H1 (cell line): ENCODE results near the gene TP63. TPM values are rescaled to one million over a fixed set of nuclear protein-coding genes. Genes with fewer than 3 reads are reported as not detected.

Experiments used
- CTCF ChIA-PET: fragments of 300-600 bp; sonication (Branson Sonifier 250); formaldehyde crosslinking; loops from one replicate; lab custom pipeline; 2021; ENCODE audit not compliant: partially characterized antibody; lab: Charles Lee
- POLR2A ChIA-PET: fragments of 300-600 bp; sonication (Branson Sonifier 250); formaldehyde crosslinking; loops from one replicate; lab custom pipeline; 2021; ENCODE audit warnings: inconsistent platforms; ENCODE audit not compliant: partially characterized antibody; lab: Charles Lee
- DNase-seq, 2 experiments: peaks; one replicate each; pipeline versions ENCODE4 v3.0.0 to v3.0.0-alpha.2; 2010 to 2022; ENCODE audit warnings: low spot score in 2 of 2, low read depth in 1 of 2, mixed read lengths in 1 of 2
- FAIRE-seq: peaks from 2 replicates; lab custom pipeline; 2011; peaks lifted over from hg19 to GRCh38; lab: Jason Lieb, UNC
- H2AFZ ChIP-seq: 2 replicates; pipeline ENCODE4 v1.8.1; 2012; ENCODE audit warnings: low read length, inconsistent platforms
- H2AK5ac ChIP-seq: 2 replicates; pipeline ENCODE4 v1.6.1; 2013; ENCODE audit warnings: low read depth, low read length
- H2BK120ac ChIP-seq: replicated peaks from 2 replicates; pipeline ENCODE3; 2013; ENCODE audit warnings: low read depth, low read length, inconsistent platforms
- H2BK12ac ChIP-seq: 2 replicates; pipeline ENCODE4 v1.6.1; 2013; ENCODE audit warnings: low read depth, low read length
- H2BK15ac ChIP-seq: 2 replicates; pipeline ENCODE4 v1.6.1; 2013; ENCODE audit warnings: low read length
- H2BK20ac ChIP-seq: 2 replicates; pipeline ENCODE4 v1.6.1; 2013; ENCODE audit warnings: low read length
- H2BK5ac ChIP-seq: 2 replicates; pipeline ENCODE4 v1.6.1; 2013; ENCODE audit warnings: low read depth, low read length
- H3K14ac ChIP-seq: 2 replicates; pipeline ENCODE4 v1.6.1; 2013; ENCODE audit warnings: inconsistent platforms; ENCODE audit not compliant: insufficient read length
- H3K18ac ChIP-seq: 2 replicates; pipeline ENCODE4 v1.6.1; 2013; ENCODE audit warnings: low read length; ENCODE audit errors: extremely low read depth
- H3K23ac ChIP-seq: 2 replicates; pipeline ENCODE4 v1.6.1; 2013; ENCODE audit warnings: inconsistent platforms; ENCODE audit not compliant: insufficient read length
- H3K23me2 ChIP-seq: 2 replicates; pipeline ENCODE4 v1.6.1; 2013; ENCODE audit warnings: low read depth, low read length
- H3K27ac ChIP-seq: 2 replicates; pipeline ENCODE4 v1.6.1; 2011; ENCODE audit warnings: low read depth, low read length, inconsistent platforms
- H3K27me3 ChIP-seq, 4 experiments: replicated peaks in 1 of 4; 1 replicate in 1 of 4; 2 replicates in 3 of 4; pipeline versions ENCODE4 v1.6.1 to v1.8.1; 2011 to 2013; ENCODE audit warnings: low read length in 3 of 4, mild to moderate bottlenecking in 3 of 4, inconsistent platforms in 2 of 4, mixed read lengths in 2 of 4, moderate library complexity in 1 of 4; ENCODE audit not compliant: control insufficient read depth in 3 of 4, insufficient read depth in 3 of 4; ENCODE audit errors: extremely low read depth in 1 of 4
- H3K36me3 ChIP-seq, 4 experiments: 2 replicates each; pipeline versions ENCODE4 v1.6.1 to v1.8.1; 2011 to 2013; ENCODE audit warnings: mild to moderate bottlenecking in 4 of 4, low read length in 3 of 4, moderate library complexity in 2 of 4, control low read depth in 1 of 4, inconsistent platforms in 1 of 4; ENCODE audit not compliant: insufficient read depth in 4 of 4, control insufficient read depth in 2 of 4
- H3K4ac ChIP-seq: replicated peaks from 2 replicates; pipeline ENCODE3; 2013; ENCODE audit warnings: low read length, low read depth, mixed read lengths, inconsistent platforms; ENCODE audit not compliant: insufficient read length
- H3K4me1 ChIP-seq, 4 experiments: replicated peaks in 1 of 4; 1 replicate in 1 of 4; 2 replicates in 3 of 4; pipeline versions ENCODE4 v1.6.1 to v1.8.1; 2011 to 2013; ENCODE audit warnings: low read length in 3 of 4, inconsistent platforms in 2 of 4, mixed read lengths in 1 of 4; ENCODE audit not compliant: insufficient read depth in 4 of 4, control insufficient read depth in 3 of 4
- H3K4me2 ChIP-seq, 2 experiments: 2 replicates each; pipeline versions ENCODE4 v1.6.1 to v1.8.1; 2011 to 2013; ENCODE audit warnings: low read depth in 2 of 2, low read length in 2 of 2, control low read depth in 1 of 2, inconsistent platforms in 1 of 2, mild to moderate bottlenecking in 1 of 2; ENCODE audit not compliant: insufficient read depth in 1 of 2
- H3K4me3 ChIP-seq, 4 experiments: fragments of 200-600, 300-600 bp in 1 of 4; sonication (generic), shearing (Covaris generic), sonication (Bioruptor Twin) in 1 of 4; 2 replicates each; pipeline versions ENCODE4 v1.5.1 to v1.8.1; 2011 to 2016; ENCODE audit warnings: low read length in 4 of 4, low read depth in 3 of 4, control low read depth in 2 of 4, inconsistent platforms in 2 of 4, mild to moderate bottlenecking in 2 of 4, mixed read lengths in 1 of 4, moderate library complexity in 1 of 4; ENCODE audit not compliant: insufficient read depth in 2 of 4; ENCODE audit errors: extremely low read depth in 1 of 4
- H3K56ac ChIP-seq: replicated peaks from 2 replicates; pipeline ENCODE3; 2013; ENCODE audit warnings: low read depth, mild to moderate bottlenecking, mixed read lengths, low read length, inconsistent platforms; ENCODE audit not compliant: insufficient read length
- H3K79me1 ChIP-seq: 2 replicates; pipeline ENCODE4 v1.6.1; 2013; ENCODE audit warnings: low read depth, low read length, control low read depth
- H3K79me2 ChIP-seq, 2 experiments: 2 replicates each; pipeline versions ENCODE4 v1.6.1 to v1.8.1; 2012 to 2013; ENCODE audit warnings: low read length in 2 of 2, mild to moderate bottlenecking in 2 of 2, inconsistent platforms in 1 of 2; ENCODE audit not compliant: insufficient read depth in 2 of 2, control insufficient read depth in 1 of 2
- H3K9ac ChIP-seq, 4 experiments: replicated peaks in 1 of 4; 1 replicate in 1 of 4; 2 replicates in 3 of 4; pipeline versions ENCODE4 v1.6.1 to v1.8.1; 2011 to 2013; ENCODE audit warnings: low read depth in 3 of 4, low read length in 3 of 4, control low read depth in 2 of 4, mild to moderate bottlenecking in 2 of 4, moderate library complexity in 2 of 4, inconsistent platforms in 1 of 4; ENCODE audit errors: extremely low read depth in 1 of 4
- H3K9me3 ChIP-seq, 2 experiments: 2 replicates each; pipeline versions ENCODE4 v1.6.1 to v1.8.1; 2012 to 2013; ENCODE audit warnings: mild to moderate bottlenecking in 2 of 2, moderate library complexity in 2 of 2, control low read depth in 1 of 2, inconsistent platforms in 1 of 2, low read depth in 1 of 2, low read length in 1 of 2, mixed read lengths in 1 of 2; ENCODE audit not compliant: insufficient read depth in 2 of 2
- H4K20me1 ChIP-seq, 2 experiments: replicated peaks in 1 of 2; 2 replicates each; pipeline versions ENCODE3 to v1.8.1; 2011 to 2013; ENCODE audit warnings: inconsistent platforms in 2 of 2, low read length in 2 of 2, mild to moderate bottlenecking in 1 of 2; ENCODE audit not compliant: insufficient read depth in 2 of 2, control insufficient read depth in 1 of 2
- H4K5ac ChIP-seq: 2 replicates; pipeline ENCODE4 v1.6.1; 2013; ENCODE audit warnings: low read length, low read depth, mixed read lengths, inconsistent platforms; ENCODE audit not compliant: insufficient read length
- H4K8ac ChIP-seq: 2 replicates; pipeline ENCODE4 v1.8.0; 2013; ENCODE audit warnings: mild to moderate bottlenecking, moderate library complexity, low read length, inconsistent platforms; ENCODE audit not compliant: insufficient read depth; ENCODE audit errors: extremely low read depth
- H4K91ac ChIP-seq: replicated peaks from 2 replicates; pipeline ENCODE3; 2013; ENCODE audit warnings: low read length, mixed read lengths, inconsistent platforms; ENCODE audit not compliant: insufficient read length
- CBX5 ChIP-seq: fragments of 300-800, 300-1000 bp; sonication (generic); IDR thresholded peaks from 2 replicates; pipeline ENCODE4 v1.7.1; 2016; ENCODE audit warnings: antibody characterized with exemption, low read length, low read depth
- CBX8 ChIP-seq: fragments of 300-800, 300-1000 bp; sonication (generic); IDR thresholded peaks from 2 replicates; pipeline ENCODE4 v1.7.1; 2016; ENCODE audit warnings: low read depth, low read length, borderline replicate concordance
- CHD1 ChIP-seq: IDR thresholded peaks from 2 replicates; pipeline ENCODE4 v1.6.1; 2012; ENCODE audit warnings: low read depth, low read length, improper control_type of control experiment
- EGR1 ChIP-seq: IDR thresholded peaks from 2 replicates; pipeline ENCODE4 v1.6.1; 2011; ENCODE audit warnings: low read depth, low read length, borderline replicate concordance
- HDAC6 ChIP-seq: IDR thresholded peaks from one replicate; pipeline ENCODE4 v1.7.1; 2012; ENCODE audit warnings: low read depth, mild to moderate bottlenecking, inconsistent platforms, low read length, moderate library complexity
- MAFK ChIP-seq: IDR thresholded peaks from 2 replicates; pipeline ENCODE4 v1.6.1; 2012; ENCODE audit warnings: low read depth, mild to moderate bottlenecking, improper control_type of control experiment, low read length
- NRF1 ChIP-seq: IDR thresholded peaks from 2 replicates; pipeline ENCODE4 v1.6.1; 2011; ENCODE audit warnings: mild to moderate bottlenecking, low read depth, low read length, improper control_type of control experiment
- SAP30 ChIP-seq: fragments of 300-600 bp; sonication (generic); IDR thresholded peaks from 2 replicates; pipeline ENCODE4 v1.7.1; 2012; ENCODE audit warnings: low read length, moderate library complexity, mild to moderate bottlenecking, inconsistent platforms; ENCODE audit not compliant: insufficient read depth, insufficient replicate concordance
- SIN3A ChIP-seq, 2 experiments: IDR thresholded peaks in 1 of 2; conservative IDR thresholded peaks in 1 of 2; 2 replicates each; pipeline ENCODE4 v1.6.1; 2011 to 2012; ENCODE audit warnings: low read length in 2 of 2, improper control_type of control experiment in 1 of 2, low read depth in 1 of 2, mild to moderate bottlenecking in 1 of 2
- SP4 ChIP-seq: IDR thresholded peaks from 2 replicates; pipeline ENCODE4 v1.6.1; 2012; ENCODE audit warnings: low read length, inconsistent platforms
- YY1 ChIP-seq: IDR thresholded peaks from 2 replicates; pipeline ENCODE4 v1.6.1; 2011; ENCODE audit warnings: low read depth, mild to moderate bottlenecking, low read length
- WGBS, 2 experiments: shearing (Covaris generic) in 1 of 2; methylation state at CpG; one replicate each; pipeline versions ENCODE4 v1.1.6 to v1.1.7; 2013 to 2015; ENCODE audit warnings: low lambda C conversion rate in 2 of 2, mixed read lengths in 2 of 2, inconsistent platforms in 1 of 2, low coverage in 1 of 2, missing lambda C conversion rate in 1 of 2; ENCODE audit not compliant: insufficient replicate concordance in 2 of 2, insufficient coverage in 1 of 2, insufficient read length in 1 of 2; ENCODE audit errors: extremely low coverage in 1 of 2, missing lambda C conversion rate in 1 of 2; 5-methylcytosine and 5-hydroxymethylcytosine counted together
- polyA plus RNA-seq, 7 experiments: library from polyadenylated mRNA; depleted of rRNA in 3 of 7; stranded (reverse) in 5 of 7; unstranded in 2 of 7; fragments of >200 nt in 5 of 7; fragments of 200-250 nt in 2 of 7; gene quantifications; 1 replicate in 5 of 7; 2 replicates in 1 of 7; 4 replicates in 1 of 7; pipeline versions ENCODE4 v1.2.1 to v1.2.3, GENCODE V29; 2011 to 2013; ENCODE audit warnings: missing spikeins in 2 of 7, mixed read lengths in 2 of 7
- total RNA-seq: library from RNA; stranded (reverse); fragmentation: NEBNext Ultra II Directional; extraction: Animal tissue kit (Norgen Biotek cat#: 25700); gene quantifications from 2 replicates; pipeline ENCODE4 v1.2.1, GENCODE V29; 2021

Gene TP63
- total and polyA plus RNA-seq, 2 of the 8 experiments (the other 6 are each of a cell fraction or from before 2014, with no cell fraction given): not detected

GRCh38 chr3:189631409-189631808 is 220 bp downstream of the TP63 start:
- H4K8ac ChIP-seq: no peak overlapping the region
- no peak overlapping the region for H3K23ac ChIP-seq
- H3K36me3 ChIP-seq: no peaks in the 10 kb centered on the region
- H3K4me1 ChIP-seq: peaks cover 0 to 3% (median 1%) of the 10 kb centered on the region in 4 experiments; a peak in 2 of 7 replicates
- 93% methylated on average over 6 of the region's 6 CpGs; no CpG with 5 or more reads in 1 of the 2 experiments for WGBS, 2 experiments
- no peak overlapping the region for H4K91ac ChIP-seq
- no peak overlapping the region for H2AK5ac ChIP-seq
- H3K9ac ChIP-seq: no peak overlapping the region
- no peak overlapping the region for H2AFZ ChIP-seq
- no peak overlapping the region for H3K4me3 ChIP-seq
- no peak overlapping the region for H2BK5ac ChIP-seq
- H3K79me2 ChIP-seq: no peaks in the 10 kb centered on the region
- H2BK120ac ChIP-seq: no peak overlapping the region
- no peaks in the 10 kb centered on the region for H3K27me3 ChIP-seq
- CTCF ChIA-PET: interaction anchor here (1.3 kb wide), 1 partner anchor 13 kb away, joined by 3 read pairs; no protein-coding TSS in a partner anchor
- no peaks in the 10 kb centered on the region for H4K20me1 ChIP-seq
- no peak overlapping the region for H3K14ac ChIP-seq
- H3K23me2 ChIP-seq: no peaks in the 10 kb centered on the region
- H3K27ac ChIP-seq: no peak overlapping the region
- no peaks in the 10 kb centered on the region for H3K79me1 ChIP-seq
- TF ChIP-seq NRF1 (no peak), HDAC6 (no peak), EGR1 (no peak), MAFK (no peak), SP4 (no peak), SIN3A (conservative IDR thresholded peaks at IDR 0.05 in 1 of 2, IDR thresholded peaks at IDR 0.05 in 1 of 2; ENCODE audit: low read depth in 1 of 2, low read length in 2 of 2) (no peak), YY1 (no peak), SAP30 (no peak), CBX8 (no peak), CBX5 (no peak), CHD1 (no peak)
- DNase-seq (no peak), FAIRE-seq (no peak)
- no peak overlapping the region for H4K5ac ChIP-seq
- no peak overlapping the region for H3K4ac ChIP-seq
- no peak overlapping the region for H2BK15ac ChIP-seq
- no peak overlapping the region for H3K56ac ChIP-seq
- no peak overlapping the region for H3K4me2 ChIP-seq
- no peak overlapping the region for H2BK12ac ChIP-seq
- POLR2A ChIA-PET: no interaction called here
- no peaks in the 10 kb centered on the region for H3K9me3 ChIP-seq
- H2BK20ac ChIP-seq: no peak overlapping the region
- H3K18ac ChIP-seq: no peak overlapping the region
